ENCODE results near the gene AHCYL1. TPM values are rescaled to one million over a fixed set of nuclear protein-coding genes. Genes with fewer than 3 reads are reported as not detected.

Gene AHCYL1
- total RNA-seq, 6 experiments from 2014 or later: 51.4 to 77.5 (median 56.0) TPM

GRCh38 chr1:109989506-109990301 is 5.1 kb downstream of the AHCYL1 start:
- DNase-seq (no peak), ATAC-seq (no peak)
- H3K27ac ChIP-seq: no peak overlapping the region
- WGBS (ENCODE audit: insufficient coverage, low coverage, low lambda C conversion rate, missing lambda C conversion rate): 67% methylated on average over 9 of the region's 9 CpGs
- H3K27me3 ChIP-seq: no peaks in the 10 kb centered on the region
- H3K36me3 ChIP-seq: no peaks in the 10 kb centered on the region
- H3K9me3 ChIP-seq: no peaks in the 10 kb centered on the region
- peaks cover 0 to 59% (median 19%) of the 10 kb centered on the region in 4 donors for H3K4me1 ChIP-seq
- H3K4me3 ChIP-seq: no peak overlapping the region
- TF ChIP-seq CTCF (IDR thresholded peaks at IDR 0.05): no peak
- no peak for TF ChIP-seq POLR2A (IDR thresholded peaks at IDR 0.05)
- intact Hi-C loops (cut with DNase I): no loop called here

GRCh38 chr1:109990302-109990653 is 5.7 kb downstream of the AHCYL1 start:
- Histone ChIP-seq H3K27me3 (no peaks in the 10 kb centered on the region), H3K27ac (no peak overlapping the region), H3K9me3 (no peaks in the 10 kb centered on the region), H3K36me3 (no peaks in the 10 kb centered on the region), H3K4me1 (peaks cover 0 to 65% (median 24%) of the 10 kb centered on the region in 4 donors), H3K4me3 (no peak overlapping the region)
- intact Hi-C loops (cut with DNase I): no loop called here
- WGBS (ENCODE audit: insufficient coverage, low coverage, low lambda C conversion rate, missing lambda C conversion rate): 53% methylated on average over 2 of the region's 2 CpGs
- TF ChIP-seq CTCF (IDR thresholded peaks at IDR 0.05) (no peak), POLR2A (IDR thresholded peaks at IDR 0.05) (no peak)
- DNase-seq (no peak), ATAC-seq (peak in 3 of 4 donors; percentile 12 to 30 (median 29))

GRCh38 chr1:109991400-109991925 is 6.9 kb downstream of the AHCYL1 start:
- no peak for TF ChIP-seq POLR2A (IDR thresholded peaks at IDR 0.05)
- TF ChIP-seq CTCF (IDR thresholded peaks at IDR 0.05): no peak
- no peak overlapping the region for H3K4me3 ChIP-seq
- intact Hi-C loops (cut with DNase I): no loop called here
- H3K36me3 ChIP-seq: no peaks in the 10 kb centered on the region
- H3K27me3 ChIP-seq: no peaks in the 10 kb centered on the region
- peaks cover 0 to 61% (median 24%) of the 10 kb centered on the region in 4 donors for H3K4me1 ChIP-seq
- whole genome bisulfite sequencing (ENCODE audit: insufficient coverage, low coverage, low lambda C conversion rate, missing lambda C conversion rate): 54% methylated on average over 5 of the region's 5 CpGs
- no peak for ATAC-seq
- no peak overlapping the region for H3K27ac ChIP-seq
- no peaks in the 10 kb centered on the region for H3K9me3 ChIP-seq
- no peak for DNase-seq

- peak in 2 of 4 donors; percentile 27 to 30 for ATAC-seq
- Histone ChIP-seq H3K4me1 (peaks cover 0 to 38% (median 15%) of the 10 kb centered on the region in 4 donors), H3K9me3 (no peaks in the 10 kb centered on the region), H3K36me3 (no peaks in the 10 kb centered on the region), H3K27me3 (no peaks in the 10 kb centered on the region), H3K4me3 (no peak overlapping the region), H3K27ac (no peak overlapping the region)
- TF ChIP-seq POLR2A (IDR thresholded peaks at IDR 0.05) (no peak), CTCF (IDR thresholded peaks at IDR 0.05) (no peak)
- DNase-seq: no peak
- WGBS (ENCODE audit: insufficient coverage, low coverage, low lambda C conversion rate, missing lambda C conversion rate): 59% methylated on average over 3 of the region's 3 CpGs
- intact Hi-C loops (cut with DNase I): no loop called here
Measured at GRCh38 chr1:109993885-109994284, 9.3 kb downstream of the AHCYL1 start.
